GM21515 (cell line): ENCODE data around the gene UNC45B.
"Not testable (repeated sequence)": the region's sequence is repeated elsewhere in the genome, so short reads cannot be mapped to it uniquely, and the experiment has no call there.

Experiments used
- ATAC-seq: cut with Tn5 transposase; IDR thresholded peaks from one replicate; pipeline ENCODE4 v1.9.1; 2021; ENCODE audit not compliant: unreplicated experiment

UNC45B gene

DNA sequence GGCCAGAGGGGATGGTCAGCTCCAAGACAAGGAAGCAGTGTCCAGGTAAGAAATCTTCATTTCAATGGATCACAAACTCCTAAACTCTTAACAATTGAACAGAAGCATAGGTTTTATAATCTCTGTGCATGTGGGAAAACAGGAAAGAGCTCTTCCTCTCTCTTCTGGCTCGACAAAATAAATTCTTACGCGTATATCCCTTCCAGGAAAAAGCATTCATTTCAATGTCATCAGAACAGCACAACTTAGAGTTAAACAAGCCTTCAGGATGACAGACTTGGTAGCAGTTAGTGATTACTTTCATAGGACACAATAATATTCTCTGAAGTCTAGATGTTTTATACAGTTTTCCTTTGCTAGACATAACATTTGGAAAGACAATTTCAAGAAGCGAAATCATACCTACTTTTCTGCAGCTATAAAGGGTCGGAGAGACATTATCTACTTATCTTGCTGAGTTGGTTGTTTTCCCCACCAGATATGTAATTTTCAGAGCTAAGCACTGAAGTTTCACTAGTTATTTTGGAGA, 65.9 kb downstream of the UNC45B start:
- ATAC-seq, result no peak

DNA sequence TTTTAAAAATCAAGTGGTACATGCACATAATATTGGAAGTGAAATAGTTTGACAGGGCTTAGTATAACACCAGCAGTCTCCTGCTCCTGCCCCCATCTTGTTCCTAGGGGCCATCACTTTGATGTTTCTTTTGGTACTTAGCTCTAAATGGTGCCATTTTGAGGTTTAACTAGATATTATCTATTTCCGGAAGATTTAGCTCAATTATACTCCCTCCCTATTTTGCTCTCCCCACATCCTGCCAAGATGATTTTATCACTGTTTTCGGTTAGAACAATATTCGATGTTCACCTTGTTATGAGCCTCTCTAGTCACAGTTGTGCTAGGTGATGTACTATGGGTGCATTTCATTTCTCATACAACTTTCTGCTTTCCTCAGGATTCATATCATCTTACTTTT, 66.6 kb downstream of the UNC45B start:
- ATAC-seq, result no peak

DNA sequence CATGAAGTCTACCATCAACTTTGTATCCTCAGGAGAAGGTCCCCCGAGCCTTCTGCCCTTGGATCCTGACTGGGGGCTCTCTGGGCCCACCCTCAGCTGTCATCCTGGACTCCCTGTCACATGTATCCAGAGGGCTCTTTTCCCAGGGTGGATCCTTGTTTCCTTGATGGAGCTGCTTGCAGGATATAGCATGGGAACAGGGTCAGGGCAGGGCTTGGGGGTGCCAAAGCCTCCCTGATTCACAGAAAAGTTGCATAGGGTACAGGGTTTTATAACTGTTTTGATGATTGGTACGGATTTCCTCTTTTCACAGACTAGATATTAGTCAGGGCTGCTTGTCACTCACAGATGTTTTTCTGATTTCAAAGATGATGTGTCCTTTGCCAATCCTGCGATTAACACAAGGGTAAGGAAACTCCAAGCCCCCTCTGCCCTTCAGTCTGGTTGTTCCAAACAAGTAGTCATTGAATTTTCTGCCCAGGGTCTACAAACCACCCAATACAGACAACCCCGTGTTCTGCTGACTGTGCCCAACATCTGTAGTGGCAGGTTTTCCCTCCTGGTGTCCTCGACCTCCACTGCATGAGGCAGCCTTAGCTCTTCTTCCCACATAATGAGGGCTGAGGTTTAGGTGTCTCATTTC, 67.1 kb downstream of the UNC45B start:
- ATAC-seq, result no peak

DNA sequence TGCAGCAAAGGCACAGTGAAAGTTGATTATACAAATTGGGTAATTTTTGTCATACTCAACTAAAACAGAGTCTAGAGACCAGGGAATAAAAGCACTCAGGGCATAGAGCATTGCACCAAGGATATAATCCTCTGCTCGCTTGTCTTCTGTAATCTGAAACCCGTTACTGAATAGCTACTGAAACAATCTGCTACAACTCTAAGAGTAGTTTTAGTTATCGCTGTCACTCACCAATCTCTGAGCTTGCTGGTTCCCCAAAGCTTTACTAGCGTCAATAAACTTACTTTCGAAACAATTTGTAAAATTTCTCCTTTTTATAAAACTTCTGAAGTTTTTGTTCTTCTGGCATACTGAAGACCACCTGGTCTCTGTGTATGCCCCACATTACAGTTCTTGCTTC, 69.5 kb downstream of the UNC45B start:
- ATAC-seq, result no peak

DNA sequence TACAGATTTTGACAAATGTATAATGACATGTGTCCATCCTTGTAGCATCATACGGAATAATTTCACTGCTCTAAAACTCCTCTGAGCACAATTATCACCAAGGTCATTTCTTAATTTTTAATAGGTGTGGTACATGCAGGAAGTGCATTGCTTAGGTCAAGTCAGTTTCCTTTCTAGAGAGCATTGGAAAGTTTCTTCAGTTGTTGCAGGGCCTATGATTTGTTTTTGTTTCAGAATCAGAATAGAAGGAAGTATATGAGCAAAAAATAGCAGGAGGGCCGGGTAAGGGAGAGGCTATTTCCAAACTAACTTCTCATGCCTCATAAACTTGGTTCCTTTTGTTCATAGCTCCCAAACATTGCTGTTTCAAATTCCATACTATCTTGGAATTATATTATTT, 71.3 kb downstream of the UNC45B start:
- ATAC-seq, result no peak

DNA sequence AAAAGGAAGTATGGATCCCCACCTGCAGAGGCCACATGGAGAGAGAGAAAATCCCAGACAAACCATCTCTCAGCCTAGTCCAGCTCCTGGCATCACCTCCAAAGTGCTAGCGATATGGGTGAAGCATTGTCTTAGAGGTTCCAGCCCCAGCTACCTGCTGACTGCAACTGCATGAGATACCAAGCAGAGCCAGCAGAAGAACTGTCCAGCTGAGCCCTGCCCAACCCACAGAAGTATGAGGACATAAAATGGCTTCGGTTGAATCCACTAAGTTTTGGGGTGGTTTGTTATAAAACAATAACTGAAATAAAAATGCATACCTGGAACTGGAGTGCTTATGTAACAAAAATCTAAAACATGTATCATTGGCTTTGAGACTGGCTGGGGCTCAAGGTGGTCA, 74.8 kb downstream of the UNC45B start:
- no peak for ATAC-seq

DNA sequence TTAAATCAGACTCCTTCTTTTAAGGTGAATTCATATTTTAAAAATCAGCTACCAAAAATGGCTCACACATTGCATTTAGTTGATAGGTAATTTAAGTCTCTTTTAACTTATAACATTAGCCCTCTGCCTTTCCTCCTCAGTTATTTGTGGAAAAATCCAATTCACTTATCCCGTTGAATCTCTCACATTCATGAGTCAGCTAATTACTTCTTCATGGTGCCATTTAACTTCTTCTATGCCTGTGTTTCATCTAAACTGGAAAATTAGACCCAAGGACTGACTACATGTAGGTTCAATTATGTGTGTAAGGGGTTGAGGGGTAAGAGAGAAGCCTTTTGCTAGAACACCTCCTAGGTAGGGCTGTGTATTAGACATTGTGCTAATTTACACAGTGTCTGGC, 76.8 kb downstream of the UNC45B start:
- no peak for ATAC-seq

DNA sequence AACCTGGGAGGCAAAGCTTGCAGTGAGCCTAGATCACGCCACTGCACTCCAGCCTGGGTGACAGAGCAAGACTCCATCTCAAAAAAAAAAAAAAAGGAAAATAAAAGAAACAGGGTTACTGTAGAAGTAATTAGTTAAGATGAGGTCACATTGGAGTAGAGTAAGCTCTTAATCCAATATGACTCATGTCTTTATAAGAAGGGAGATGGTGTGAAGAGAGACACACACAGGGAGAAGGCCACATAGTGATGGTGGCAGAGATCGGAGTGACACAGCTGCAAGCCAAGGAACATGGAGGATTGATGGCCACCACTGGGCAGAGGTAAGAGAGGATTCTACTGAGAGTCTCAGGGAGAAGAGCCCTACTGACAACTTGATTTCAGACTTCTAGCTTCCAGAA, 79.9 kb downstream of the UNC45B start:
- no peak for ATAC-seq

DNA sequence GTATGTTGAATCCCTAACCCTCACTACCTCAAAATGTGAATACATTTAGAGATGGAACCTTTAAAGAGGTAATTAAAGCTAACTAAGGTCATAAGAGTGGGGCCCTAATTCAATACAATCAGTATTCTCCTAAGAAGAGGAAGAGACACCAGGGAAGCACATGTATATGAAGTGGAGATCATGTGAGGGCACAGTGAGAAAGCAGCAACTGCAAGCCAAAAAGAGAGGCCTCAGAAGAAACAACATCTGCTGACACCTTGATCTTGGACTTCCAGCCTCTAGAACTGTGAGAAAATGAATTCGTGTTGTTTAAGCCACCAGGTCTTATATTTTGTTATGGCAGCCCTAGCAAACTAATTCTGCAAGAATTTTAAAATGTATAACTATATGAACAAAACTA, 82.0 kb downstream of the UNC45B start:
- no peak for ATAC-seq

DNA sequence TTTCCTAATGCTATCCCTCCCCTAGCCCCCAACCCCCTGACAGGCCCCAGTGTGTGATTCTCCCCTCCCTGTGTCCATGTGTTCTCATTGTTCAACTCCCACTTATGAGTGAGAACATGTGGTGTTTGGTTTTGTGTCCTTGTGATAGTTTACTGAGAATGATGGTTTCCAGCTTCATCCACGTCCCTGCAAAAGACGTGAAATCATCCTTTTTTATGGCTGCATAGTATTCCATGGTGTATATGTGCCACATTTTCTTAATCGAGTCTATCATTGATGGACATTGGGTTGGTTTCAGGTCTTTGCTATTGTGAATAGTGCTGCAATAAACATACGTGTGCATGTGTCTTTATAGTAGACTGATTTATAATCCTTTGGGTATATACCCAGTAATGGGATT, 86.7 kb downstream of the UNC45B start:
- not testable (repeated sequence) for ATAC-seq

DNA sequence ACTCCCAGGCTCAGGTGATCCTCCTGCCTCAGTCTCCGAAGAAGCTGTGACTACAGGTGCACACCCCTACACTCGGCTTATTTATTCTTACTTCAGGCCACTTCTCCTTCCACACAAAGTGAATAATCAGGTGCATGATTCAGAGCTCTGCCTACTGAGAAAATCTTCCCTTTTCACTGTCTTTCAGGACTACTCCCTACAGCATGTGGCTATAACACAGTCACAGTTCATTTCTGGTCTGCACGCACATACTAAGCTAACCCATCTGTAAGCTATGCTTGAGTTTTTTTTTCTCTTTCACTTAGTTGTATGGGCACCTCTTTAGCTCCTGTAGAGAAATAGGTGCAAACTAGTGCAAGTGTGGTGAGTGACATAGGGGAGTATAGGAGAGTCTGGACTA, 87.7 kb downstream of the UNC45B start:
- ATAC-seq, result no peak

DNA sequence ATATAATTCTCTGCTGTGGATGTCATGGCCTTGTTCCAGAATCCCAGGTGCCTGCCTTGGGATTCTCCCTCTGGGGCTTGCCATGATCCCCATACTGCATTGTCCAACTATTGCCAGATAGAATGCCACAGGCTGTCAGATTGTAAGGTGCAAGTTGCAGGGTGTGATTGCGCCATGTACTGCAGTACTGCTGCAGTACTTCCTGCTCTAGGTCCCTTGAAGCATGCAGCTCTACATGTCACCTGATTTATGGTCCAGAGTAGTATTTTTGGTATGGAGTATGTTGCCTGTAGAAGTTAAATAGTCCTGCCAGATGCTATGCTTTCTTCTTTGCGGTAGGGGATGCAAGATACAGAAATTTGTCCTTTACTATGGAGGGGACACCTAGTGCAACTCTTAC, 88.3 kb downstream of the UNC45B start:
- ATAC-seq, result no peak

DNA sequence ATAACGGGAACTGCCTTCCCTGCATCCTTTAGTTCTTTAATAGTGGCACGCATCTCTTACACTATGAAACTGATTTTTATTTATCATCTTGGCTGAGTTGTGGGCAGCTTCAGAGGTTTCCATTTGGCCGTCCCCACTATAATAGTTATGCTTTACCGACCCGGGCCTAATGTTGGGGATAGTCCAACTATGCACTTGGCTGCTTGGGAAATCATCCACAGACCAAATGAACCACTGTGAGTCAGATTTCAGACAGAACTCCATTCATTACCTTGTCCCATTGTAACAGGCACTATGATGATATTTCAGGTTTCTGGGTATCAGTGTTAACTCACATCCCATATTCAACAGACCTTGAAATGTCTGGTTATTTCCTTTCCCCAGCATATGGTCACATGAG, 89.2 kb downstream of the UNC45B start:
- ATAC-seq, result no peak

DNA sequence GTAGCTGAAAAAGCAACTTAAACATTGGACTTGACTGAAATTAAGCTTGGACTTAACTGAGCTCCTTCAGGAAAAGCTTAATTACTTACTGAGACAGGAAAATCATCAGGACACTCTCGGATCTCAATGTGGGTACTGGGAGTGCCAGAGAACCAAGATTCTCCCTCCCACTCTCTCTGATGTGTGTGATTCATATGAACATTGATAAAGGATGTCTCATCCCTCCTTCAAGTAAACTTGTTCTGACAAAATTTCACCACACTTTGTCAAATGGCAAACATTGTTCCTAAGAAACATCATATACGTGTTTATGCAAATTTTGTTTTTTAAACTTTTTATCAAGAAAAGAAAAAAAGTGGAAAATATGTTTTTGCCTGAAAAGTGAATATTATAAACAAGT, 91.2 kb downstream of the UNC45B start:
- ATAC-seq, result no peak
